Common myeloid progenitor, CD34-positive (primary cell): ENCODE measurements around the gene DPCD.
A peak's percentile ranks its signal among the peaks of the same experiment; 100 is the strongest.

Experiments
- CTCF ChIA-PET: fragments of 350-600 bp; sonication (Branson Sonifier 250); formaldehyde crosslinking; loops from one replicate; lab custom pipeline; 2021; ENCODE audit warnings: antibody characterized with exemption; lab: Charles Lee
- POLR2A ChIA-PET: fragments of 350-600 bp; sonication (Branson Sonifier 250); formaldehyde crosslinking; loops from one replicate; lab custom pipeline; 2021; ENCODE audit warnings: antibody characterized with exemption; lab: Charles Lee
- DNase-seq, 3 donors: peaks; one replicate each; pipeline versions ENCODE4 v3.0.0 to v3.0.0-alpha.2; 2013
- H3K27ac ChIP-seq, 2 experiments: 1 replicate in 1 of 2; 2 replicates in 1 of 2; pipeline ENCODE4 v1.7.0; 2013; ENCODE audit warnings: inconsistent platforms in 2 of 2, low read length in 2 of 2, mild to moderate bottlenecking in 2 of 2, low read depth in 1 of 2, moderate library complexity in 1 of 2; ENCODE audit not compliant: severe bottlenecking in 2 of 2, insufficient read depth in 1 of 2, poor library complexity in 1 of 2
- H3K27me3 ChIP-seq, 5 experiments: replicated peaks in 2 of 5; 1 replicate in 3 of 5; 2 replicates in 2 of 5; pipeline versions ENCODE4 v1.6.1 to v1.7.0; 2013; ENCODE audit warnings: low read length in 4 of 5, mild to moderate bottlenecking in 2 of 5, moderate library complexity in 2 of 5, inconsistent platforms in 1 of 5; ENCODE audit not compliant: insufficient read depth in 5 of 5, control insufficient read depth in 4 of 5
- H3K36me3 ChIP-seq, 4 experiments: 1 replicate in 2 of 4; 2 replicates in 2 of 4; pipeline versions ENCODE4 v1.6.1 to v1.7.0; 2013; ENCODE audit warnings: low read length in 3 of 4, control low read depth in 1 of 4, mild to moderate bottlenecking in 1 of 4; ENCODE audit not compliant: control insufficient read depth in 4 of 4, insufficient read depth in 4 of 4
- H3K4me1 ChIP-seq, 4 experiments: 1 replicate in 3 of 4; 2 replicates in 1 of 4; pipeline versions ENCODE4 v1.6.1 to v1.7.1; 2013; ENCODE audit warnings: low read length in 3 of 4, mild to moderate bottlenecking in 3 of 4, control low read depth in 1 of 4, inconsistent platforms in 1 of 4, moderate library complexity in 1 of 4; ENCODE audit not compliant: control insufficient read depth in 4 of 4, insufficient read depth in 4 of 4; ENCODE audit errors: control extremely low read depth in 1 of 4
- H3K4me3 ChIP-seq, 7 experiments: 1 replicate in 4 of 7; 2 replicates in 3 of 7; pipeline versions ENCODE4 v1.5.1 to v1.7.0; 2013; ENCODE audit warnings: mild to moderate bottlenecking in 7 of 7, low read length in 6 of 7, moderate library complexity in 6 of 7, inconsistent platforms in 2 of 7, low read depth in 2 of 7, control low read depth in 1 of 7; ENCODE audit not compliant: insufficient read depth in 4 of 7, control insufficient read depth in 1 of 7; ENCODE audit errors: extremely low read depth in 1 of 7
- H3K9me3 ChIP-seq, 5 experiments: 1 replicate in 4 of 5; 2 replicates in 1 of 5; pipeline versions ENCODE4 v1.6.1 to v1.7.1; 2013; ENCODE audit warnings: low read length in 4 of 5, mild to moderate bottlenecking in 2 of 5, inconsistent platforms in 1 of 5, low read depth in 1 of 5, moderate library complexity in 1 of 5; ENCODE audit not compliant: control insufficient read depth in 4 of 5, insufficient read depth in 2 of 5; ENCODE audit errors: control extremely low read depth in 1 of 5
- WGBS: methylation state at CpG from one replicate; pipeline ENCODE4 v1.1.5; 2013; ENCODE audit not compliant: insufficient coverage; 5-methylcytosine and 5-hydroxymethylcytosine counted together

DPCD gene

DNA sequence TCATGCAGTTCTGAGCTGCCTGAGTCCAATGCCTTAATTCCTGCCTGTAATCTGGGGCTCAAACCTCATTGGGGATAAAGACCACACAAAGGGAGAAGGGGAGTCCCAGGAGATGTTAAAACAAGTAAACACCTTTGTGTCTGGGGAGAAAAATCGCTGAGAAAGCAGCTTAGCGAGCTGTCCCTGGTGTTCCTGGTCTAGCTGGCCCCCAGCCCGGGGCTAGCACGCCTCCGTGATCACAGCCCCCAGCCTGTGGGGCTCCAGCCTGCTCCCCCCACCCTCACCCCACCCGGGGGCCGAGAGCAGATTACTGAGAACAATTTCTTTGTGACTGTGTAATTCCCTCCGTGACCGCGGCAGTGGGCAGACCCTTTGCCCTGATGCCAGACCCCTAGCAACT lies 24.8 kb downstream of the DPCD start:
- ChIA-PET POLR2A (no interaction called here), CTCF (interaction anchor here (1.5 to 1.9 kb wide), 2 partner anchors 10 to 168 kb away, joined by 4 to 5 read pairs; no protein-coding TSS in a partner anchor)
- H3K4me1 ChIP-seq: peaks cover 0 to 10% (median under 1%) of the 10 kb centered on the region in 4 experiments
- peaks cover 2 to 60% (median 36%) of the 10 kb centered on the region in 4 experiments for H3K36me3 ChIP-seq
- DNase-seq: no peak
- H3K27ac ChIP-seq: no peak overlapping the region
- no peak overlapping the region for H3K4me3 ChIP-seq
- 100% methylated on average over 4 of the region's 10 CpGs for WGBS
- no peaks in the 10 kb centered on the region for H3K27me3 ChIP-seq
- H3K9me3 ChIP-seq: no peaks in the 10 kb centered on the region

- H3K4me1 ChIP-seq: peaks cover 0 to 16% (median 3%) of the 10 kb centered on the region in 4 experiments
- H3K9me3 ChIP-seq: no peaks in the 10 kb centered on the region
- no peaks in the 10 kb centered on the region for H3K27me3 ChIP-seq
- H3K36me3 ChIP-seq: peaks cover 2 to 55% (median 36%) of the 10 kb centered on the region in 4 experiments
- 94% methylated on average over 2 of the region's 3 CpGs for WGBS
- ChIA-PET CTCF (interaction anchor here (1.5 to 1.9 kb wide), 2 partner anchors 11 to 167 kb away, joined by 4 to 5 read pairs; no protein-coding TSS in a partner anchor), POLR2A (no interaction called here)
- no peak overlapping the region for H3K4me3 ChIP-seq
- no peak for DNase-seq
- H3K27ac ChIP-seq: no peak overlapping the region
These were observed 25.5 kb downstream of the DPCD start for GRCh38 chr10:101613646-101614045.

- Histone ChIP-seq H3K9me3 (no peaks in the 10 kb centered on the region), H3K36me3 (peaks cover 3 to 48% (median 29%) of the 10 kb centered on the region in 4 experiments), H3K27me3 (no peaks in the 10 kb centered on the region), H3K27ac (no peak overlapping the region), H3K4me3 (no peak overlapping the region), H3K4me1 (peaks cover 0 to 18% (median 3%) of the 10 kb centered on the region in 4 experiments)
- WGBS: 94% methylated on average over 10 of the region's 13 CpGs
- ChIA-PET POLR2A (no interaction called here), CTCF (interaction anchor here (1.9 kb wide), 1 partner anchor 12 kb away, joined by 5 read pairs; no protein-coding TSS in a partner anchor)
- DNase-seq: no peak
These were observed 26.8 kb downstream of the DPCD start for GRCh38 chr10:101614663-101615524.

- no peak for DNase-seq
- Histone ChIP-seq H3K4me1 (peaks cover 0 to 18% (median 3%) of the 10 kb centered on the region in 4 experiments), H3K27ac (no peak overlapping the region), H3K27me3 (no peaks in the 10 kb centered on the region), H3K4me3 (no peak overlapping the region), H3K9me3 (no peaks in the 10 kb centered on the region), H3K36me3 (peaks cover 5 to 46% (median 29%) of the 10 kb centered on the region in 4 experiments)
- 96% methylated on average over 4 of the region's 5 CpGs for WGBS
- CTCF ChIA-PET: interaction anchor here (1.0 kb wide), 1 partner anchor 13 kb away, joined by 4 read pairs; no protein-coding TSS in a partner anchor
- POLR2A ChIA-PET: no interaction called here
These were observed 27.5 kb downstream of the DPCD start for GRCh38 chr10:101615525-101616116.

DNA sequence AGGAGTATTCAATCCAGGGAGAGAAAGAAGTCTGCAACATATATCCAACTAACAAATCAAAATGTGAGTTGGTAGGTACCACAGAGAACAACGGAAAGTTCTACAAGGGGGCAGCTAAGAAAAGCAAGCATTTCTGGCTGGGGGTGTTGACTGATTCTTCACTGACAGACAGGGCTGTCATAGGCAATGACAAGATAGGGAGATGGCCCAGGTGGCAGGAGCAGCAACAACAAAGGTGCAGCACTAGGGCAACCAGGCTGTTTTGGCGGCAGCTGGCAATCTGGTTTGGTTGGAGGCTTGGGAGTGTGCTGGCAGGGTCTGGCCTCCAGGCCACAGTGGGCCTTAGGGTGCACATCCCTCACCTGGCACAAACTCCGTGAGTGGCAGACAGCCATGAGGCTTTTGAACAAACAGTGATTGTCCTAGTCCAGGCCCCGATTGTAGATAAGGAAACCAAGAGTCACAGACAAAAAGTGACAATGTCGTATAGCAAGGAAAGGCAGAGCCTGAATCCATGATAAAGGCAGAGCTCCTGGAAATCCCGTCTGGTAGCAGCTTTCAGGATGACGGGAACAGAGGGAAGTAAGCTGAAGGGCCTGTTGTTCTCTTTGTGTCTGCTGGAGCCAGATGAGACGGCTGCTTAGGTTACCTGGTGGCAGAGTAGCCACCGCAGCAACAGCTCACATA lies 28.4 kb downstream of the DPCD start:
- Histone ChIP-seq H3K27ac (no peak overlapping the region), H3K9me3 (no peaks in the 10 kb centered on the region), H3K27me3 (no peaks in the 10 kb centered on the region), H3K4me1 (peaks cover 0 to 16% (median 3%) of the 10 kb centered on the region in 4 experiments), H3K4me3 (no peak overlapping the region), H3K36me3 (peaks cover 5 to 37% (median 25%) of the 10 kb centered on the region in 4 experiments)
- no peak for DNase-seq
- POLR2A ChIA-PET: no interaction called here
- 100% methylated on average over 9 of the region's 9 CpGs for WGBS
- CTCF ChIA-PET: interaction anchor here (1.0 to 1.5 kb wide), 3 partner anchors 12 to 102 kb away, joined by 3 to 4 read pairs (median 3); no protein-coding TSS in a partner anchor

GRCh38 chr10:101617102-101617823 lies 29.1 kb downstream of the DPCD start:
- H3K36me3 ChIP-seq: peaks cover 5 to 31% (median 25%) of the 10 kb centered on the region in 4 experiments
- peak in 2 of 3 donors; percentile 29 to 33 for DNase-seq
- CTCF ChIA-PET: interaction anchor here (1.1 to 2.3 kb wide), 3 partner anchors 13 to 101 kb away, joined by 3 to 7 read pairs (median 3); no protein-coding TSS in a partner anchor

More at GRCh38 chr10:101617102-101617823, 29.1 kb downstream of the DPCD start:
- H3K4me3 ChIP-seq: no peak overlapping the region
- peaks cover 0 to 13% (median 3%) of the 10 kb centered on the region in 4 experiments for H3K4me1 ChIP-seq
- no peaks in the 10 kb centered on the region for H3K27me3 ChIP-seq
- H3K9me3 ChIP-seq: no peaks in the 10 kb centered on the region
- peak overlapping the region in 1 of 2 experiments; percentile 1 for H3K27ac ChIP-seq
- WGBS: 82% methylated on average over 8 of the region's 8 CpGs
- POLR2A ChIA-PET: no interaction called here
